ENCODE measurements around the gene CHL1.

GRCh38 chr3:256501-256900 is 59.9 kb downstream of the CHL1 start:
- TF ChIP-seq CTCF (IDR thresholded peaks at IDR 0.05; ENCODE audit: low read length) (no peak), EZH2 (IDR thresholded peaks at IDR 0.05; ENCODE audit: borderline replicate concordance, low read length) (no peak)
